Measurements from ENCODE around the gene SPAG5. TPM values are rescaled to one million over a fixed set of nuclear protein-coding genes. Genes with fewer than 3 reads are reported as not detected.
"Not testable (repeated sequence)": the region's sequence is repeated elsewhere in the genome, so short reads cannot be mapped to it uniquely, and the experiment has no call there.

SPAG5 gene
- total RNA-seq, 6 experiments from 2014 or later, result 29.2 to 73.3 (median 69.4) TPM

DNA sequence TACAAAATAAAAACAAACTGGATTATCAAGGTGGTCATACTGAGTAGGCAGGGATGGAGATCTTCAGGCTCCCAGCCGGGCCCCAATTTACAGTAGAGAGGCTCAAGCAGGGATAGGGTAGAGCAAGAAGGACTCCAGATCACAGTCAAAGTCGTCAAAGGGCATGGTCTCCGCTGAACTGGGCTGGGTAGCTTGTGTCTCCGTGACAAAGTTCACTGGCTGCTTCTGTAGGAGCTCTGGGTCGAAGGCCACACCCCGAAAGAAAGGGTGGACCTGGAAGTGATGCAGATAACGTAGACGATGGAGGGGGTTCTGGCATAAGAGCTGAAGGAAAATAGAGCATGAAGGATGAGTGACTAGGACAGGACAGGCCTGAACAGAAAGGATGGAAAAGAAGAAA lies 11.6 kb upstream of the SPAG5 start:
- Mint-ChIP-seq H3K36me3 (ENCODE audit: low read depth) (peaks cover 19% of the 10 kb centered on the region), H3K27ac (no peak overlapping the region), H3K27me3 (ENCODE audit: insufficient read depth) (peaks cover 5% of the 10 kb centered on the region), H3K4me3 (no peak overlapping the region), H3K4me1 (ENCODE audit: low read depth) (no peaks in the 10 kb centered on the region; the same call in 1 of the 2 replicates), H3K9me3 (no peaks in the 10 kb centered on the region)
- no peak for TF ChIP-seq CTCF (IDR thresholded peaks at IDR 0.05)
- DNase-seq, result no peak

- H3K27me3 Mint-ChIP-seq (ENCODE audit: insufficient read depth); H3K4me1 Mint-ChIP-seq (ENCODE audit: low read depth); H3K27ac Mint-ChIP-seq; DNase-seq; H3K9me3 Mint-ChIP-seq; H3K36me3 Mint-ChIP-seq (ENCODE audit: low read depth); H3K4me3 Mint-ChIP-seq: not testable (repeated sequence)
These were observed 5.2 kb upstream of the SPAG5 start for GRCh38 chr17:28604031-28604430.

- peak; percentile 92 for DNase-seq
- Mint-ChIP-seq H3K27me3 (ENCODE audit: insufficient read depth) (peaks cover 5% of the 10 kb centered on the region), H3K27ac (peak overlapping the region; percentile 95), H3K4me1 (ENCODE audit: low read depth) (peaks cover 26% of the 10 kb centered on the region), H3K9me3 (no peaks in the 10 kb centered on the region), H3K4me3 (peak overlapping the region; percentile 97), H3K36me3 (ENCODE audit: low read depth) (peaks cover 9% of the 10 kb centered on the region; the same call in 1 of the 2 replicates)
- no peak for TF ChIP-seq CTCF (IDR thresholded peaks at IDR 0.05)
These were observed 723 bp upstream of the SPAG5 start for GRCh38 chr17:28599311-28600184.

- TF ChIP-seq CTCF (IDR thresholded peaks at IDR 0.05), result no peak
- Mint-ChIP-seq H3K27ac (peak overlapping the region; percentile 95), H3K36me3 (ENCODE audit: low read depth) (peaks cover 9% of the 10 kb centered on the region; the same call in 1 of the 2 replicates), H3K4me3 (peak overlapping the region; percentile 97), H3K27me3 (ENCODE audit: insufficient read depth) (peaks cover 3% of the 10 kb centered on the region), H3K9me3 (no peaks in the 10 kb centered on the region), H3K4me1 (ENCODE audit: low read depth) (peaks cover 26% of the 10 kb centered on the region)
- DNase-seq, result no peak
These were observed 436 bp downstream of the SPAG5 start for GRCh38 chr17:28598389-28598788.

DNA sequence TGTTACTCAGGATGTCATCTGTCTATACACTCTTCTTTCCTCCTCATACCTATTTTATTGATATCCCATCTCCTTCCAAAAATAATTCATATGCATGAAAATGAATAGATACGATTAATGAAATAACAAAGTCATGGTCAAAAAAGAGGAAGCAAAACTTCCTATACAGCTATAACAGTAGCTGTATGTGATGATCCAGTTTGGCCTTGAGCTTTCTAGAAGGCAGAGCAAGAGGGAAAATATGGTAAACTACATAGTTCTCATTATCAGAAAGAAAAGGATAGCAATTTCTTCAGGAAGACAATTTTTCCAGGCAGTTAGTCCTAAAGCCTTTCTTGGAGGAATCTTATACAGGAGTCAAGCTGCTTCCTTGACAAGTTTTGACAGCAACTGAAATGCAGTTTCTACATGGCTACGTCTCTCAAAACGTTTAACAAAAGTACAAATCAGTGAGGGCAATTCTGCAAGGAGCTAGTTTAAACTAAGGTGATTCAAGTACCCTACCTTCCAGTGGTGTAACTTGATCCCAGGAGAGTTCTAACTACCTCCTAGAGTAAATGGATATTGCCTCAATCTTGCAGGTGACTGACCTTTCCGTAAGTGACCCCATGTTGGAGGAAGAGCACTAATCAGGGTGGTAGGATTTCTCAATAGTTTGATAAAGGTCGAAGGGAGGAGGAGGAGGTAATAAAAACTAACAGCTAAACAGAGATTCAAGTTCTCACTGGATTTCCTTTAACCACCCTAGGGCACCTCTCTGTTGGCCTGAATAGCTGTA lies 1.0 kb downstream of the SPAG5 start:
- peaks cover 9% of the 10 kb centered on the region; the same call in 1 of the 2 replicates for H3K36me3 Mint-ChIP-seq (ENCODE audit: low read depth)
- no peak for DNase-seq
- peaks cover 26% of the 10 kb centered on the region for H3K4me1 Mint-ChIP-seq (ENCODE audit: low read depth)
- peaks cover 3% of the 10 kb centered on the region for H3K27me3 Mint-ChIP-seq (ENCODE audit: insufficient read depth)
- H3K27ac Mint-ChIP-seq, result peak overlapping the region; percentile 95
- H3K4me3 Mint-ChIP-seq, result peak overlapping the region; percentile 97
- no peaks in the 10 kb centered on the region for H3K9me3 Mint-ChIP-seq
- TF ChIP-seq CTCF (IDR thresholded peaks at IDR 0.05), result no peak

DNA sequence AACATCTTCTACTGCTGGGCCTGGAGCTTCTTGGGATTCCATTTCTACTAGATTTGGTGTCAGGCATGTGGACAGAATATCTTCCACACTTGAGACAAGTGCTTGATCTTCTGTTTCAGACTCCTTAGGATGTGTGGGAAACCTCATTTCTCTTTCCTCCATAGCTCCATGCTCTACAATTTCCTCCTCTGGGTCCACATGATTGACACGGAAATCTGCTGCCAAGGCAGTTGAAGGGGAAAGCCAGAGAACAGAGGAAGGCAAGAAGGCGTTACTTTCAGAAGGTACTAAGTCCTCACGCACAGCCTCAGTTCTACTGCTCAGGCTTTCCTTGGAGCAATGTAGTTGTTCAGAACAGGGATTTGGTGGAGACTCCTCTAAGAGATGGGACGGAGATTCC lies 6.6 kb downstream of the SPAG5 start:
- no peak for DNase-seq
- Mint-ChIP-seq H3K4me3 (no peak overlapping the region), H3K27me3 (ENCODE audit: insufficient read depth) (no peaks in the 10 kb centered on the region; the same call in 1 of the 2 replicates), H3K36me3 (ENCODE audit: low read depth) (peaks cover 17% of the 10 kb centered on the region), H3K9me3 (no peaks in the 10 kb centered on the region), H3K4me1 (ENCODE audit: low read depth) (peaks cover 2% of the 10 kb centered on the region), H3K27ac (no peak overlapping the region)
- TF ChIP-seq CTCF (IDR thresholded peaks at IDR 0.05), result no peak
